H1 (cell line): ENCODE data around the gene SMYD3. TPM values are rescaled to one million over a fixed set of nuclear protein-coding genes. Genes with fewer than 3 reads are reported as not detected.

Experiments used
- JUND ChIP-seq: IDR thresholded peaks from 2 replicates; pipeline ENCODE4 v1.6.1; 2011; ENCODE audit warnings: mild to moderate bottlenecking, improper control_type of control experiment, low read length
- POLR2AphosphoS5 ChIP-seq: IDR thresholded peaks from 2 replicates; pipeline ENCODE4 v1.6.1; 2011; ENCODE audit warnings: low read depth, low read length
- SP1 ChIP-seq: IDR thresholded peaks from 2 replicates; pipeline ENCODE4 v1.6.1; 2011; ENCODE audit warnings: low read depth, low read length
- ZNF274 ChIP-seq: IDR thresholded peaks from 2 replicates; pipeline ENCODE4 v1.7.0; 2012; ENCODE audit warnings: low read length, borderline replicate concordance; ENCODE audit errors: extremely low read depth
- polyA plus RNA-seq, 7 experiments: library from polyadenylated mRNA; depleted of rRNA in 3 of 7; stranded (reverse) in 5 of 7; unstranded in 2 of 7; fragments of >200 nt in 5 of 7; fragments of 200-250 nt in 2 of 7; gene quantifications; 1 replicate in 5 of 7; 2 replicates in 1 of 7; 4 replicates in 1 of 7; pipeline versions ENCODE4 v1.2.1 to v1.2.3, GENCODE V29; 2011 to 2013; ENCODE audit warnings: missing spikeins in 2 of 7, mixed read lengths in 2 of 7
- total RNA-seq: library from RNA; stranded (reverse); fragmentation: NEBNext Ultra II Directional; extraction: Animal tissue kit (Norgen Biotek cat#: 25700); gene quantifications from 2 replicates; pipeline ENCODE4 v1.2.1, GENCODE V29; 2021
- TF ChIP-seq, protein P1 (sequence below): fragments of 300-600 bp; sonication (generic); IDR thresholded peaks from 2 replicates; pipeline ENCODE4 v1.7.1; 2012; ENCODE audit warnings: low read length, moderate library complexity, mild to moderate bottlenecking, inconsistent platforms; ENCODE audit not compliant: insufficient replicate concordance

The SMYD3 gene
- total and polyA plus RNA-seq, 2 of the 8 experiments (the other 6 are each of a cell fraction or from before 2014, with no cell fraction given) = 17.3 to 25.4 TPM

GRCh38 chr1:245749053-245749452, 758.0 kb downstream of the SMYD3 start (continued):
- TF ChIP-seq, protein P1, sequence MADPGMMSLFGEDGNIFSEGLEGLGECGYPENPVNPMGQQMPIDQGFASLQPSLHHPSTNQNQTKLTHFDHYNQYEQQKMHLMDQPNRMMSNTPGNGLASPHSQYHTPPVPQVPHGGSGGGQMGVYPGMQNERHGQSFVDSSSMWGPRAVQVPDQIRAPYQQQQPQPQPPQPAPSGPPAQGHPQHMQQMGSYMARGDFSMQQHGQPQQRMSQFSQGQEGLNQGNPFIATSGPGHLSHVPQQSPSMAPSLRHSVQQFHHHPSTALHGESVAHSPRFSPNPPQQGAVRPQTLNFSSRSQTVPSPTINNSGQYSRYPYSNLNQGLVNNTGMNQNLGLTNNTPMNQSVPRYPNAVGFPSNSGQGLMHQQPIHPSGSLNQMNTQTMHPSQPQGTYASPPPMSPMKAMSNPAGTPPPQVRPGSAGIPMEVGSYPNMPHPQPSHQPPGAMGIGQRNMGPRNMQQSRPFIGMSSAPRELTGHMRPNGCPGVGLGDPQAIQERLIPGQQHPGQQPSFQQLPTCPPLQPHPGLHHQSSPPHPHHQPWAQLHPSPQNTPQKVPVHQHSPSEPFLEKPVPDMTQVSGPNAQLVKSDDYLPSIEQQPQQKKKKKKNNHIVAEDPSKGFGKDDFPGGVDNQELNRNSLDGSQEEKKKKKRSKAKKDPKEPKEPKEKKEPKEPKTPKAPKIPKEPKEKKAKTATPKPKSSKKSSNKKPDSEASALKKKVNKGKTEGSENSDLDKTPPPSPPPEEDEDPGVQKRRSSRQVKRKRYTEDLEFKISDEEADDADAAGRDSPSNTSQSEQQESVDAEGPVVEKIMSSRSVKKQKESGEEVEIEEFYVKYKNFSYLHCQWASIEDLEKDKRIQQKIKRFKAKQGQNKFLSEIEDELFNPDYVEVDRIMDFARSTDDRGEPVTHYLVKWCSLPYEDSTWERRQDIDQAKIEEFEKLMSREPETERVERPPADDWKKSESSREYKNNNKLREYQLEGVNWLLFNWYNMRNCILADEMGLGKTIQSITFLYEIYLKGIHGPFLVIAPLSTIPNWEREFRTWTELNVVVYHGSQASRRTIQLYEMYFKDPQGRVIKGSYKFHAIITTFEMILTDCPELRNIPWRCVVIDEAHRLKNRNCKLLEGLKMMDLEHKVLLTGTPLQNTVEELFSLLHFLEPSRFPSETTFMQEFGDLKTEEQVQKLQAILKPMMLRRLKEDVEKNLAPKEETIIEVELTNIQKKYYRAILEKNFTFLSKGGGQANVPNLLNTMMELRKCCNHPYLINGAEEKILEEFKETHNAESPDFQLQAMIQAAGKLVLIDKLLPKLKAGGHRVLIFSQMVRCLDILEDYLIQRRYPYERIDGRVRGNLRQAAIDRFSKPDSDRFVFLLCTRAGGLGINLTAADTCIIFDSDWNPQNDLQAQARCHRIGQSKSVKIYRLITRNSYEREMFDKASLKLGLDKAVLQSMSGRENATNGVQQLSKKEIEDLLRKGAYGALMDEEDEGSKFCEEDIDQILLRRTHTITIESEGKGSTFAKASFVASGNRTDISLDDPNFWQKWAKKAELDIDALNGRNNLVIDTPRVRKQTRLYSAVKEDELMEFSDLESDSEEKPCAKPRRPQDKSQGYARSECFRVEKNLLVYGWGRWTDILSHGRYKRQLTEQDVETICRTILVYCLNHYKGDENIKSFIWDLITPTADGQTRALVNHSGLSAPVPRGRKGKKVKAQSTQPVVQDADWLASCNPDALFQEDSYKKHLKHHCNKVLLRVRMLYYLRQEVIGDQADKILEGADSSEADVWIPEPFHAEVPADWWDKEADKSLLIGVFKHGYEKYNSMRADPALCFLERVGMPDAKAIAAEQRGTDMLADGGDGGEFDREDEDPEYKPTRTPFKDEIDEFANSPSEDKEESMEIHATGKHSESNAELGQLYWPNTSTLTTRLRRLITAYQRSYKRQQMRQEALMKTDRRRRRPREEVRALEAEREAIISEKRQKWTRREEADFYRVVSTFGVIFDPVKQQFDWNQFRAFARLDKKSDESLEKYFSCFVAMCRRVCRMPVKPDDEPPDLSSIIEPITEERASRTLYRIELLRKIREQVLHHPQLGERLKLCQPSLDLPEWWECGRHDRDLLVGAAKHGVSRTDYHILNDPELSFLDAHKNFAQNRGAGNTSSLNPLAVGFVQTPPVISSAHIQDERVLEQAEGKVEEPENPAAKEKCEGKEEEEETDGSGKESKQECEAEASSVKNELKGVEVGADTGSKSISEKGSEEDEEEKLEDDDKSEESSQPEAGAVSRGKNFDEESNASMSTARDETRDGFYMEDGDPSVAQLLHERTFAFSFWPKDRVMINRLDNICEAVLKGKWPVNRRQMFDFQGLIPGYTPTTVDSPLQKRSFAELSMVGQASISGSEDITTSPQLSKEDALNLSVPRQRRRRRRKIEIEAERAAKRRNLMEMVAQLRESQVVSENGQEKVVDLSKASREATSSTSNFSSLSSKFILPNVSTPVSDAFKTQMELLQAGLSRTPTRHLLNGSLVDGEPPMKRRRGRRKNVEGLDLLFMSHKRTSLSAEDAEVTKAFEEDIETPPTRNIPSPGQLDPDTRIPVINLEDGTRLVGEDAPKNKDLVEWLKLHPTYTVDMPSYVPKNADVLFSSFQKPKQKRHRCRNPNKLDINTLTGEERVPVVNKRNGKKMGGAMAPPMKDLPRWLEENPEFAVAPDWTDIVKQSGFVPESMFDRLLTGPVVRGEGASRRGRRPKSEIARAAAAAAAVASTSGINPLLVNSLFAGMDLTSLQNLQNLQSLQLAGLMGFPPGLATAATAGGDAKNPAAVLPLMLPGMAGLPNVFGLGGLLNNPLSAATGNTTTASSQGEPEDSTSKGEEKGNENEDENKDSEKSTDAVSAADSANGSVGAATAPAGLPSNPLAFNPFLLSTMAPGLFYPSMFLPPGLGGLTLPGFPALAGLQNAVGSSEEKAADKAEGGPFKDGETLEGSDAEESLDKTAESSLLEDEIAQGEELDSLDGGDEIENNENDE = no peak
- no peak for TF ChIP-seq POLR2AphosphoS5
- TF ChIP-seq SP1 = no peak
- no peak for TF ChIP-seq JUND
- TF ChIP-seq ZNF274 = no peak
- TF ChIP-seq, all 59 proteins: peak for 0
